GM12873 (cell line): Measurements from ENCODE around the gene KCNJ9.

Experiments used
- TF ChIP-seq, protein P1 (sequence below): IDR thresholded peaks from 2 replicates; pipeline ENCODE4 v1.5.1; 2012; ENCODE audit warnings: low read depth, mild to moderate bottlenecking, moderate library complexity, low read length, control low read depth; ENCODE audit not compliant: insufficient read depth; ENCODE audit errors: missing control alignments

KCNJ9 gene

DNA sequence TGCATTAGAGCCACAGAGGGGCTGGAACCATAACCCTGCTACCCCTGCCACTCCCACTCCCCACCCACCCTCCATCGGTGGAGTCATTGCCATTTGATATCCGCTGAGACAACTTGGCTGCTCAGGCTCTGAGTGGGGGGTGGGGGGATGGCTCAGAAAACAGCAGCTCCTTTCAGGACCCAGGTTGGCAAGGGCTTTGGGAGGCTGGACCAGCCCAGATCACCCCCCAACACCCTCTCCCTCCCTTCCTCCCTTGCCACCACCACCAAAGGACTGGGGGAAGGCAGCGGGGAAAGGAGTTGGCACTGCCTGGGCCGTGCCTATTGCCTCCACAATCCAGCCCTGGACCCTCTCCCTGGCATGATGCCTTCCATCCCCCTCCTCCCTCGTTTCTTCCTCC lies 13.1 kb upstream of the KCNJ9 start:
- TF ChIP-seq, protein P1, sequence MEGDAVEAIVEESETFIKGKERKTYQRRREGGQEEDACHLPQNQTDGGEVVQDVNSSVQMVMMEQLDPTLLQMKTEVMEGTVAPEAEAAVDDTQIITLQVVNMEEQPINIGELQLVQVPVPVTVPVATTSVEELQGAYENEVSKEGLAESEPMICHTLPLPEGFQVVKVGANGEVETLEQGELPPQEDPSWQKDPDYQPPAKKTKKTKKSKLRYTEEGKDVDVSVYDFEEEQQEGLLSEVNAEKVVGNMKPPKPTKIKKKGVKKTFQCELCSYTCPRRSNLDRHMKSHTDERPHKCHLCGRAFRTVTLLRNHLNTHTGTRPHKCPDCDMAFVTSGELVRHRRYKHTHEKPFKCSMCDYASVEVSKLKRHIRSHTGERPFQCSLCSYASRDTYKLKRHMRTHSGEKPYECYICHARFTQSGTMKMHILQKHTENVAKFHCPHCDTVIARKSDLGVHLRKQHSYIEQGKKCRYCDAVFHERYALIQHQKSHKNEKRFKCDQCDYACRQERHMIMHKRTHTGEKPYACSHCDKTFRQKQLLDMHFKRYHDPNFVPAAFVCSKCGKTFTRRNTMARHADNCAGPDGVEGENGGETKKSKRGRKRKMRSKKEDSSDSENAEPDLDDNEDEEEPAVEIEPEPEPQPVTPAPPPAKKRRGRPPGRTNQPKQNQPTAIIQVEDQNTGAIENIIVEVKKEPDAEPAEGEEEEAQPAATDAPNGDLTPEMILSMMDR, result no peak

DNA sequence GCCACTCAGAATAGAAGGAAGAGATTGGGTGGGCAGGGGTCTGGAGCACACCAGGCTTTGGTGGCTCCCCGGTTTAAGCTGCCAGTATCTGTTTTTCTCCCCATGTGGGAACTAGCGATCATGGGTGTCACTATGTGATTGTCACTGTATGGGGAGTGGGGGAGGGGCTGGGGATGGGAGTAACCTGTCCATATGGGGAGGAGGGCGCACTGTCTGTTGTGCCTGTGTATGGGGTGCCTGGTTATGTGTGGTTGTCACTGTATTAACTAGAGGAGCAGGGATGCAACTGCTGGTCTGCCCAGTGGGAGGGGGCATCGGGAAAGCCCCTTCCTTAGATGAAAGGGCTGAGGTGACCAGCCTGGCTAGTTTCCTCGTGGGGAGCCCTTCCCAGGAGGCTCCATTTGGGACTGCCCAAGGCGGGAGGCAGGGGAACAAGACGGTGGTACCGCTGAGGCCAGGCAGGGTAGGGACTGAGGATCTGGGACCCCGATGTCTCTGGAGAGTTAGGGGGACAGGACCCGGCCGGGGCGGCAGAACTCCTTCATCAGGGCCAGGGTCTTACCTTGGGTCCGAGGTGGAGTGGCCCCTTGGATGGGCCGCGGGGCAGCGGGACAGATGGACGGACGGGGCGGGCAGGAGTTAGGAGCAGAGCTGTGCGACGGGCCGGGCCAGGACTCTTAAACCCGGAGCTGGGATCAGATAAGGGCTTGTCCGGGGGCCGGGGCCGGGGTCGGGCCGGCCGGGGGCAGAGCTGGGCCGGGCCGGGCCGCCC lies 11.7 kb upstream of the KCNJ9 start, which contains the start of gene KCNJ10:
Gene KCNJ10, minus strand, starts transcription at position 701 of the 772 bp plus-strand sequence. CDS start 27,628 bp downstream, outside the sequence.
- TF ChIP-seq, protein P1, result no peak

DNA sequence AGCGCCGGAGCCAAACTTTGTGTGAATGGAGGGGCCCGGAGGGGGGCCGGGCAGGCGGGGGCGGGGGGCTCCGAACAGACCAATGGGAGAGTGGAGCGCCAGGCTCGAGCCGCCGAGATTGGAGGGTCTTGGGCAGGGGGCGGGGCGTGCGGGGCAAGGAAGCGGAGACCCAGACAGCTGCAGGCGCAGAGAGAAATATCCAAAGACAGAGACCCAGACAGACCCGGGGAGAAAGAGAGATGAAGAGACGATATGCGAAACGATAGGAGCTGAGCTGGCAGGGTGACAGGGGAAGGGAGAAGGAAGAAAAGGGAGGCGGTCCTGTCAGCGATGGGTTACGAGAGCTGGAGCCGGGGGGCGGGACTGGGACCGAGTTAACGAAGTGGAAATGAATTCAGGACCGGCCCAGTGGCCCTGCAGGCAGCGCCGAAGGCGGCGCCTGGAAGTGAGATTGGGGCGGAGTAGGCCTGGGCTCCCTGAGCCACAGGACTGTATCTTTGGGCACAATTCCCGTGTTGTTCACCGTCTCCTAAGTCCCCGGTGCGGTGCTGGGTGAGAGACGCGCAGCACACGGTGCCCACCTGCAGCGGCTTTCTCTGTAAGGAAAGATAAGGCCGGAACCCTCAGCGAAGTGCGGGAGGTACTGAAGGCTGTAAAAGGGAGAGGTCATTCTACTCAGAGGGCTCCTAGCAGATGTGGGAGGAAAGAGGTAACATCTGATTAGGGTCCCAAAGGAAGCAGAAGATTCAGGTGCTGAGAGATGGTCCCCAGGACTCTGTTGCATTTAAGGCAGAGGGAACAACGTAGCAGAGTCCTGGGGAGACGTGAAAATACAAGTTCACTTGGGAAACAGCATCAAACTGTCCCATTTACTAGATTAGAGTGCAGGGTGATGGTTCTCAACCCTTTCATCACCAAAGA lies 10.8 kb upstream of the KCNJ9 start:
- TF ChIP-seq, protein P1, result no peak

DNA sequence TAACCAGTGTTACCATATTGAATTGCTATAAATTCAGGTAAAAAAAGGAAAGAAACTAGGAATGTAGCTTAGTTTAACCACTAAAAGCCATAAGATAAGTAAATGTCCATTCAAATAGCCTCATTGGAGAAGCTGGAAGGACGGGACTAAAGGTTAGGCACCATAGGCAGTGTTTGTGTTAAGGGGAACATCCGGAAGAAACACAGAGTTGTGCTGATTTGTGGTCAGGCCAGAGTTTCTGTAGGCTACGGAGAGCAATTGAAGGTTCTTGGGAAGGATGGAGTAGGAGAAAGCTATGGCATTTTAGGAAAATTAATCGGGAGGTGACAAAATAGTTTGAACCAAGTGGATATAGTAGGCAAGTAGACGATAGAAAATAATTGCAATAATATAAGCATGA lies 10.0 kb upstream of the KCNJ9 start:
- TF ChIP-seq, protein P1, result no peak

DNA sequence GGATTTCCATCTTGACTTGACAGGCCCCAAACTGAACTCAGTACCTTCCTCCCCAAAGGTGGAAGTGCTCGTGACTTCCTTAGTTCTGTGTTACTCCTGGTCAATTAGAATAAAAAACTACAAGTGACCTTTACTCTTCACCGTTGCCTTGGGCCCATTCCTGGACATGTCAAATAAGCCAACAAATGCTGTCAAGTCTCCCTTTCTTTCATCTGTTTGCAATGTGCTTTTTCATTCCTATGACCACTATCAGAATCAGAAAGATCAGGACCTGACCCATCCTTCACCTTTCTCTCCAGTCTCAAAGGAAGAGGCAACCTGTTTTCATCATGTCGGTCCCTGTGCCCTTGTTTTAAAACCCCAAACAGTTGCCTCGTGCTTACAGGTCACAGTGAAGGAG lies 6.5 kb upstream of the KCNJ9 start:
- TF ChIP-seq, protein P1, result no peak

DNA sequence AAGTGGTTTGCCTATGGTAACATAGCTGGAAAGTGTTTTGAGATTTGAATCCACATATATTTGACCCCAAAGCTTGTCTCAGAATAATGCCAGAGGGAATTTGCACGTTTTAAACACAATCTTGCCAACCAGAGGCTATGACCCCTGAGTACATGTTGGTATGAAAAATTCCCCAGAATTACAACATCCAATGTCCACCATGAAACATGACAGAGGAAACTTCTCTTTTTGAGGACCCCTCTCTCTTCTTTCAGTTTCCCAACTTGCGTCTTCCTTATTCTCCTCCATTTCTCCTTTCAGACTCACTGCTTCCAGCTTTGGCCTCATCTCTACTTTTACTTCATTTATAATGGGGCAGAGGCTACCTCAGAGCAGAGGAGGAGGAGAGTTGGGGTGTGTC lies 5.5 kb upstream of the KCNJ9 start:
- TF ChIP-seq, protein P1, result no peak

DNA sequence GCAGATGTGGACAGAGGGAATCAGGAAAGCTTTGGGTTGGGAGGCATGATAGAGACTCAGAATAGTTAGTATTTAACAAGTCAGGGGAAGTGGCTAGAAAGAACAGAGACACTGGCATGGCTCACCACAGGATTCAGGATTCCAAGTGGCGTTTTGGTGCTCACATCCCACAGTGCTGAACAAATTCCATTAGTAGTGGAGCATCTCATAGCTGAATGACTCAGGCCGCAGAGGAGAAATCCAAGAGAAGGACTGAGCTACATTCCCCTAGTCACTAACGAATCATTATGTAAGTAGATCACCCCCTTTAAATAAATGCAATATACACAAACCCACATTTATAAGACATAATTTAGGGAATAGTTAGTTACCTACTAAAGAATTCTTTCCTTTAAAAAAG lies 5.0 kb upstream of the KCNJ9 start:
- TF ChIP-seq, protein P1, result no peak
